GM23338 (cell line): Measurements from ENCODE around the gene TESMIN. TPM values are rescaled to one million over a fixed set of nuclear protein-coding genes. Genes with fewer than 3 reads are reported as not detected.

Experiments used
- ATAC-seq: fragments of 200-7000 bp; cut with Tn5 transposase; 3 replicates; pipeline ENCODE4 v1.9.1; 2020
- DNase-seq: peaks from one replicate; pipeline ENCODE4 v3.0.0-alpha.2; 2015; ENCODE audit warnings: low spot score
- H2AFZ ChIP-seq: fragments of 200-600 bp; sonication (generic); 2 replicates; pipeline ENCODE4 v1.8.0; 2016; ENCODE audit warnings: antibody characterized with exemption, mild to moderate bottlenecking, moderate library complexity
- H3F3A ChIP-seq: fragments of 200-600 bp; sonication (generic); replicated peaks from 2 replicates; pipeline ENCODE4 v1.8.0; 2017; ENCODE audit warnings: antibody characterized with exemption, mixed run types, low read depth
- H3K27ac ChIP-seq: fragments of 200-600 bp; sonication (generic); 2 replicates; pipeline ENCODE4 v1.6.1; 2016; ENCODE audit warnings: low read depth
- H3K27me3 ChIP-seq: fragments of 200-600 bp; sonication (generic); 2 replicates; pipeline ENCODE4 v1.8.0; 2016; ENCODE audit warnings: mild to moderate bottlenecking, mixed run types, moderate library complexity; ENCODE audit not compliant: insufficient read depth
- H3K36me3 ChIP-seq: fragments of 200-600 bp; sonication (generic); 2 replicates; pipeline ENCODE4 v1.8.0; 2016; ENCODE audit warnings: mild to moderate bottlenecking; ENCODE audit not compliant: insufficient read depth
- H3K4me1 ChIP-seq: fragments of 200-600 bp; sonication (generic); 2 replicates; pipeline ENCODE4 v1.8.0; 2016; ENCODE audit warnings: mild to moderate bottlenecking, moderate library complexity; ENCODE audit not compliant: insufficient read depth
- H3K4me2 ChIP-seq: fragments of 200-600 bp; sonication (generic); 2 replicates; pipeline ENCODE4 v1.7.1; 2017; ENCODE audit warnings: mixed run types
- H3K4me3 ChIP-seq: fragments of 200-600 bp; sonication (generic); 2 replicates; pipeline ENCODE4 v1.6.1; 2016; ENCODE audit warnings: mixed run types
- H3K79me2 ChIP-seq: fragments of 200-600 bp; sonication (generic); replicated peaks from 2 replicates; pipeline ENCODE4 v1.8.0; 2017; ENCODE audit warnings: mild to moderate bottlenecking; ENCODE audit not compliant: insufficient read depth
- H3K9me2 ChIP-seq: fragments of 200-600 bp; sonication (generic); 2 replicates; pipeline ENCODE4 v1.8.0; 2017; ENCODE audit not compliant: insufficient read depth
- H4K20me1 ChIP-seq: fragments of 200-600 bp; sonication (generic); replicated peaks from 2 replicates; pipeline ENCODE4 v1.8.0; 2017; ENCODE audit warnings: mild to moderate bottlenecking; ENCODE audit not compliant: insufficient read depth
- H3K27ac Mint-ChIP-seq: 2 replicates; pipeline ENCODE4 v1.8.0; 2020; ENCODE audit warnings: inconsistent platforms, mild to moderate bottlenecking, moderate library complexity, mixed read lengths
- H3K27me3 Mint-ChIP-seq: 3 replicates; pipeline ENCODE4 v1.8.0; 2022; ENCODE audit warnings: low read depth, mild to moderate bottlenecking, moderate library complexity, mixed read lengths, inconsistent platforms; ENCODE audit not compliant: insufficient read depth, poor library complexity
- H3K36me3 Mint-ChIP-seq: 3 replicates; pipeline ENCODE4 v1.8.0; 2021; ENCODE audit warnings: low read depth, mild to moderate bottlenecking, inconsistent platforms, moderate library complexity, mixed read lengths
- H3K4me1 Mint-ChIP-seq: 3 replicates; pipeline ENCODE4 v1.8.0; 2020; ENCODE audit warnings: mild to moderate bottlenecking, inconsistent platforms, mixed read lengths
- H3K4me3 Mint-ChIP-seq: 3 replicates; pipeline ENCODE4 v1.8.0; 2021; ENCODE audit warnings: moderate library complexity, mild to moderate bottlenecking, inconsistent platforms, mixed read lengths
- H3K9me3 Mint-ChIP-seq: 3 replicates; pipeline ENCODE4 v1.8.0; 2020; ENCODE audit warnings: moderate library complexity, mild to moderate bottlenecking, inconsistent platforms, mixed read lengths
- EZH2phosphoT487 ChIP-seq: fragments of 200-600 bp; sonication (generic); IDR thresholded peaks from one replicate; pipeline ENCODE4 v1.8.1; 2018; ENCODE audit warnings: antibody characterized with exemption; ENCODE audit not compliant: unreplicated experiment
- JUNB ChIP-seq: IDR thresholded peaks from one replicate; pipeline ENCODE4 v1.6.1; 2016; ENCODE audit warnings: antibody characterized with exemption; ENCODE audit not compliant: unreplicated experiment
- NANOG ChIP-seq: IDR thresholded peaks from 2 replicates; pipeline ENCODE4 v1.6.1; 2016; ENCODE audit warnings: antibody characterized with exemption, borderline replicate concordance
- POLR2AphosphoS5 ChIP-seq: IDR thresholded peaks from 2 replicates; pipeline ENCODE4 v1.6.1; 2016; ENCODE audit warnings: antibody characterized with exemption, low read depth
- polyA plus RNA-seq: library from polyadenylated mRNA; unstranded; fragments of >200 nt; fragmentation: Nextera tagmentation; extraction: Ambion mirVana; gene quantifications from 2 replicates; pipeline ENCODE4 v1.2.1, GENCODE V29; 2016
- total RNA-seq: library from RNA; depleted of rRNA; stranded (reverse); fragments of >200 nt; shearing (Covaris generic); gene quantifications from 2 replicates; pipeline ENCODE4 v1.2.3, GENCODE V29; 2014
- TF ChIP-seq, protein P1 (sequence below): fragments of 250-450 bp; sonication (Bioruptor Pico); IDR thresholded peaks from 2 replicates; pipeline ENCODE4 v1.5.0; 2020; ENCODE audit warnings: mild to moderate bottlenecking, moderate library complexity
- TF ChIP-seq, protein P2 (sequence below): IDR thresholded peaks from 2 replicates; pipeline ENCODE4 v1.6.1; 2016; ENCODE audit warnings: antibody characterized with exemption

TESMIN gene
- total and polyA plus RNA-seq, 2 experiments from 2014 or later = 54.5 to 64.6 TPM

DNA sequence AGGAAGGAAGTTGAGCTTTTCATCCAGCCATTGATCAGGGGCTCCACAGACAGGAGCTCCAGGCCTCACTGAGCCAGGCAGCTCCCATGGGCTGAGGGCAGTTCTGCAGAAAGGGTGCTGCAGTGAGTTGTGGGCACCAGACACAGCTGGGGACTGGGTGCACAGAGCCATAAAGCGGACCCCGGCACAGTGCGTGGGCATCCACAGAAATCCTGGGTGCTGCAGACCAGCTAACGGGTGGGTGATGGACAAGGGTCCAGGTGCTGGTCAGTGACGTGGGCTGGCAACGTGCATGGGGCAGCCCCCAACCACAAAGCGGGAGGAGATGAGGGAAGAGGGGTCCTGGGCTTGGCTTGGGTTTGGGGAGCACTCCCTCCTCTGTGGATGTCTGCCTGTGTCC lies 86.4 kb downstream of the TESMIN start (continued):
- TF ChIP-seq, protein P1, sequence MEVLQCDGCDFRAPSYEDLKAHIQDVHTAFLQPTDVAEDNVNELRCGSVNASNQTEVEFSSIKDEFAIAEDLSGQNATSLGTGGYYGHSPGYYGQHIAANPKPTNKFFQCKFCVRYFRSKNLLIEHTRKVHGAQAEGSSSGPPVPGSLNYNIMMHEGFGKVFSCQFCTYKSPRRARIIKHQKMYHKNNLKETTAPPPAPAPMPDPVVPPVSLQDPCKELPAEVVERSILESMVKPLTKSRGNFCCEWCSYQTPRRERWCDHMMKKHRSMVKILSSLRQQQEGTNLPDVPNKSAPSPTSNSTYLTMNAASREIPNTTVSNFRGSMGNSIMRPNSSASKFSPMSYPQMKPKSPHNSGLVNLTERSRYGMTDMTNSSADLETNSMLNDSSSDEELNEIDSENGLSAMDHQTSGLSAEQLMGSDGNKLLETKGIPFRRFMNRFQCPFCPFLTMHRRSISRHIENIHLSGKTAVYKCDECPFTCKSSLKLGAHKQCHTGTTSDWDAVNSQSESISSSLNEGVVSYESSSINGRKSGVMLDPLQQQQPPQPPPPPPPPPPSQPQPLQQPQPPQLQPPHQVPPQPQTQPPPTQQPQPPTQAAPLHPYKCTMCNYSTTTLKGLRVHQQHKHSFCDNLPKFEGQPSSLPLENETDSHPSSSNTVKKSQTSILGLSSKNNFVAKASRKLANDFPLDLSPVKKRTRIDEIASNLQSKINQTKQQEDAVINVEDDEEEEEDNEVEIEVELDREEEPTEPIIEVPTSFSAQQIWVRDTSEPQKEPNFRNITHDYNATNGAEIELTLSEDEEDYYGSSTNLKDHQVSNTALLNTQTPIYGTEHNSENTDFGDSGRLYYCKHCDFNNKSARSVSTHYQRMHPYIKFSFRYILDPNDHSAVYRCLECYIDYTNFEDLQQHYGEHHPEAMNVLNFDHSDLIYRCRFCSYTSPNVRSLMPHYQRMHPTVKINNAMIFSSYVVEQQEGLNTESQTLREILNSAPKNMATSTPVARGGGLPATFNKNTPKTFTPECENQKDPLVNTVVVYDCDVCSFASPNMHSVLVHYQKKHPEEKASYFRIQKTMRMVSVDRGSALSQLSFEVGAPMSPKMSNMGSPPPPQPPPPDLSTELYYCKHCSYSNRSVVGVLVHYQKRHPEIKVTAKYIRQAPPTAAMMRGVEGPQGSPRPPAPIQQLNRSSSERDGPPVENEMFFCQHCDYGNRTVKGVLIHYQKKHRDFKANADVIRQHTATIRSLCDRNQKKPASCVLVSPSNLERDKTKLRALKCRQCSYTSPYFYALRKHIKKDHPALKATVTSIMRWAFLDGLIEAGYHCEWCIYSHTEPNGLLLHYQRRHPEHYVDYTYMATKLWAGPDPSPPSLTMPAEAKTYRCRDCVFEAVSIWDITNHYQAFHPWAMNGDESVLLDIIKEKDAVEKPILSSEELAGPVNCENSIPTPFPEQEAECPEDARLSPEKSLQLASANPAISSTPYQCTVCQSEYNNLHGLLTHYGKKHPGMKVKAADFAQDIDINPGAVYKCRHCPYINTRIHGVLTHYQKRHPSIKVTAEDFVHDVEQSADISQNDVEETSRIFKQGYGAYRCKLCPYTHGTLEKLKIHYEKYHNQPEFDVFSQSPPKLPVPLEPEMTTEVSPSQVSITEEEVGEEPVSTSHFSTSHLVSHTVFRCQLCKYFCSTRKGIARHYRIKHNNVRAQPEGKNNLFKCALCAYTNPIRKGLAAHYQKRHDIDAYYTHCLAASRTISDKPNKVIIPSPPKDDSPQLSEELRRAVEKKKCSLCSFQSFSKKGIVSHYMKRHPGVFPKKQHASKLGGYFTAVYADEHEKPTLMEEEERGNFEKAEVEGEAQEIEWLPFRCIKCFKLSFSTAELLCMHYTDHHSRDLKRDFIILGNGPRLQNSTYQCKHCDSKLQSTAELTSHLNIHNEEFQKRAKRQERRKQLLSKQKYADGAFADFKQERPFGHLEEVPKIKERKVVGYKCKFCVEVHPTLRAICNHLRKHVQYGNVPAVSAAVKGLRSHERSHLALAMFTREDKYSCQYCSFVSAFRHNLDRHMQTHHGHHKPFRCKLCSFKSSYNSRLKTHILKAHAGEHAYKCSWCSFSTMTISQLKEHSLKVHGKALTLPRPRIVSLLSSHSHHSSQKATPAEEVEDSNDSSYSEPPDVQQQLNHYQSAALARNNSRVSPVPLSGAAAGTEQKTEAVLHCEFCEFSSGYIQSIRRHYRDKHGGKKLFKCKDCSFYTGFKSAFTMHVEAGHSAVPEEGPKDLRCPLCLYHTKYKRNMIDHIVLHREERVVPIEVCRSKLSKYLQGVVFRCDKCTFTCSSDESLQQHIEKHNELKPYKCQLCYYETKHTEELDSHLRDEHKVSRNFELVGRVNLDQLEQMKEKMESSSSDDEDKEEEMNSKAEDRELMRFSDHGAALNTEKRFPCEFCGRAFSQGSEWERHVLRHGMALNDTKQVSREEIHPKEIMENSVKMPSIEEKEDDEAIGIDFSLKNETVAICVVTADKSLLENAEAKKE (CRISPR knock-in tag) = no peak
- TF ChIP-seq EZH2phosphoT487 = no peak
- no peak for TF ChIP-seq JUNB
- TF ChIP-seq NANOG = no peak

DNA sequence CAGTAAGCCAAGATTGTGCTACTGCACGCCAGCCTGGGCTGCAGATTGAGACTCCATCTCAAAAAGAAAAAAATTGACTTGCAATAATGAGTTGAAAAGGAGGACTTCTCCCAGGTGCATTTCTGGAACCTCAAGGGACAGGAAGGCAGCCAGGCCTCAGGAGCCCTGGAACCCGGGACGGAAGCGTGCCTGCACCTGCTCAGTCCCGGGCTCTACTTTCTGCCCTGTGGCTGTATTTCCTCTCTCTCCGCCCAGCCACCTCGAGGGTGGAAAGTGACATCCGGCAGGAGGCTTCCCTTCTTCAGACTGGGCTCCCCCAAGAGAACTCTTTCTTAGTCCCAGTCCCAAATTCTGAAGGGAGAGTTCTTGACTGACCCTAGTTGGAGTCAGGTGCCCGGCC lies 87.2 kb downstream of the TESMIN start:
- Mint-ChIP-seq H3K4me1 (peaks cover 8% of the 10 kb centered on the region), H3K27me3 (peaks cover 8% of the 10 kb centered on the region)
- TF ChIP-seq, protein P2, sequence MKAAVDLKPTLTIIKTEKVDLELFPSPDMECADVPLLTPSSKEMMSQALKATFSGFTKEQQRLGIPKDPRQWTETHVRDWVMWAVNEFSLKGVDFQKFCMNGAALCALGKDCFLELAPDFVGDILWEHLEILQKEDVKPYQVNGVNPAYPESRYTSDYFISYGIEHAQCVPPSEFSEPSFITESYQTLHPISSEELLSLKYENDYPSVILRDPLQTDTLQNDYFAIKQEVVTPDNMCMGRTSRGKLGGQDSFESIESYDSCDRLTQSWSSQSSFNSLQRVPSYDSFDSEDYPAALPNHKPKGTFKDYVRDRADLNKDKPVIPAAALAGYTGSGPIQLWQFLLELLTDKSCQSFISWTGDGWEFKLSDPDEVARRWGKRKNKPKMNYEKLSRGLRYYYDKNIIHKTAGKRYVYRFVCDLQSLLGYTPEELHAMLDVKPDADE = no peak
- TF ChIP-seq, protein P1 (CRISPR knock-in tag) = no peak
- no peak for TF ChIP-seq POLR2AphosphoS5

More for the DNA sequence above, 87.2 kb downstream of the TESMIN start:
- H3K27me3 ChIP-seq = no peaks in the 10 kb centered on the region
- H3K27ac Mint-ChIP-seq = no peak overlapping the region
- H3K27ac ChIP-seq = no peak overlapping the region
- no peaks in the 10 kb centered on the region for H4K20me1 ChIP-seq
- peaks cover 2% of the 10 kb centered on the region; the same call in 1 of the 2 replicates for H3F3A ChIP-seq
- no peak overlapping the region for H3K4me2 ChIP-seq
- H3K36me3 ChIP-seq = no peaks in the 10 kb centered on the region
- ATAC-seq = no peak
- H3K4me1 ChIP-seq = no peaks in the 10 kb centered on the region; the same call in 1 of the 2 replicates
- no peak overlapping the region for H3K4me3 ChIP-seq
- no peaks in the 10 kb centered on the region for H3K79me2 ChIP-seq
- H3K9me2 ChIP-seq = no peaks in the 10 kb centered on the region
- H3K4me3 Mint-ChIP-seq = no peak overlapping the region
- no peak overlapping the region for H2AFZ ChIP-seq
- peaks cover 9% of the 10 kb centered on the region; the same call in 1 of the 3 replicates for H3K9me3 Mint-ChIP-seq
- no peak for DNase-seq
- H3K36me3 Mint-ChIP-seq = peaks cover 5% of the 10 kb centered on the region; the same call in 2 of the 3 replicates
